Measurements from ENCODE around the gene PCDHGA12.
"Not testable (repeated sequence)": the region's sequence is repeated elsewhere in the genome, so short reads cannot be mapped to it uniquely, and the experiment has no call there.

Gene PCDHGA12

GRCh38 chr5:141430332-141431113, at the start of gene PCDHGA12:
TSS of gene PCDHGA12 (plus strand) at chr5:141430507. CDS start at chr5:141430760, 253 bp downstream.
- TF ChIP-seq, protein P1, sequence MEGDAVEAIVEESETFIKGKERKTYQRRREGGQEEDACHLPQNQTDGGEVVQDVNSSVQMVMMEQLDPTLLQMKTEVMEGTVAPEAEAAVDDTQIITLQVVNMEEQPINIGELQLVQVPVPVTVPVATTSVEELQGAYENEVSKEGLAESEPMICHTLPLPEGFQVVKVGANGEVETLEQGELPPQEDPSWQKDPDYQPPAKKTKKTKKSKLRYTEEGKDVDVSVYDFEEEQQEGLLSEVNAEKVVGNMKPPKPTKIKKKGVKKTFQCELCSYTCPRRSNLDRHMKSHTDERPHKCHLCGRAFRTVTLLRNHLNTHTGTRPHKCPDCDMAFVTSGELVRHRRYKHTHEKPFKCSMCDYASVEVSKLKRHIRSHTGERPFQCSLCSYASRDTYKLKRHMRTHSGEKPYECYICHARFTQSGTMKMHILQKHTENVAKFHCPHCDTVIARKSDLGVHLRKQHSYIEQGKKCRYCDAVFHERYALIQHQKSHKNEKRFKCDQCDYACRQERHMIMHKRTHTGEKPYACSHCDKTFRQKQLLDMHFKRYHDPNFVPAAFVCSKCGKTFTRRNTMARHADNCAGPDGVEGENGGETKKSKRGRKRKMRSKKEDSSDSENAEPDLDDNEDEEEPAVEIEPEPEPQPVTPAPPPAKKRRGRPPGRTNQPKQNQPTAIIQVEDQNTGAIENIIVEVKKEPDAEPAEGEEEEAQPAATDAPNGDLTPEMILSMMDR (IDR thresholded peaks at IDR 0.05; ENCODE audit: low read depth, low read length): no peak
- DNase-seq: no peak
- Histone ChIP-seq H3K9me3 (ENCODE audit: severe bottlenecking) (peaks cover 6% of the 10 kb centered on the region), H3K36me3 (no peaks in the 10 kb centered on the region), H3K4me3 (ENCODE audit: low read depth, low read length) (no peak within 1 kb of the TSS), H3K27ac (no peak within 1 kb of the TSS), H3K27me3 (ENCODE audit: insufficient read depth, low read depth, severe bottlenecking) (no peaks in the 10 kb centered on the region)

- Histone ChIP-seq H3K9me3 (ENCODE audit: severe bottlenecking) (peaks cover 13% of the 10 kb centered on the region), H3K27me3 (ENCODE audit: insufficient read depth, low read depth, severe bottlenecking) (no peaks in the 10 kb centered on the region), H3K27ac (no peak within 1 kb of the TSS), H3K4me3 (ENCODE audit: low read depth, low read length) (no peak within 1 kb of the TSS), H3K36me3 (no peaks in the 10 kb centered on the region)
- DNase-seq: no peak
- TF ChIP-seq, protein P1 (IDR thresholded peaks at IDR 0.05; ENCODE audit: low read depth, low read length): no peak
Measured at GRCh38 chr5:141382469-141383294, 47.6 kb upstream of the PCDHGA12 start, which contains the start of gene PCDHGA7. TSS of gene PCDHGA7 (plus strand) at chr5:141382742. CDS start at chr5:141382900, 158 bp downstream.

GRCh38 chr5:141383345-141383744, 47.0 kb upstream of the PCDHGA12 start:
- Histone ChIP-seq H3K27me3 (ENCODE audit: insufficient read depth, low read depth, severe bottlenecking) (no peaks in the 10 kb centered on the region), H3K4me3 (ENCODE audit: low read depth, low read length) (no peak overlapping the region), H3K9me3 (ENCODE audit: severe bottlenecking) (peaks cover 13% of the 10 kb centered on the region), H3K36me3 (no peaks in the 10 kb centered on the region), H3K27ac (no peak overlapping the region)
- DNase-seq: no peak
- TF ChIP-seq, protein P1 (IDR thresholded peaks at IDR 0.05; ENCODE audit: low read depth, low read length): no peak

- Histone ChIP-seq H3K4me3 (ENCODE audit: low read depth, low read length) (no peak overlapping the region), H3K9me3 (ENCODE audit: severe bottlenecking) (peaks cover 13% of the 10 kb centered on the region), H3K27me3 (ENCODE audit: insufficient read depth, low read depth, severe bottlenecking) (no peaks in the 10 kb centered on the region)
Measured at GRCh38 chr5:141384471-141385267, 45.6 kb upstream of the PCDHGA12 start.

GRCh38 chr5:141387557-141388311, 42.6 kb upstream of the PCDHGA12 start, which contains the start of gene PCDHGB4:
TSS of gene PCDHGB4 (plus strand) at chr5:141387698. CDS start at chr5:141387885, 187 bp downstream.
- H3K9me3 ChIP-seq (ENCODE audit: severe bottlenecking): peaks cover 11% of the 10 kb centered on the region
- not testable (repeated sequence) for H3K36me3 ChIP-seq; DNase-seq; H3K27me3 ChIP-seq (ENCODE audit: insufficient read depth, low read depth, severe bottlenecking); H3K4me3 ChIP-seq (ENCODE audit: low read depth, low read length); H3K27ac ChIP-seq

More at GRCh38 chr5:141384471-141385267, 45.6 kb upstream of the PCDHGA12 start:
- H3K27ac ChIP-seq: no peak overlapping the region
- no peaks in the 10 kb centered on the region for H3K36me3 ChIP-seq
- DNase-seq: no peak
- TF ChIP-seq, protein P1 (IDR thresholded peaks at IDR 0.05; ENCODE audit: low read depth, low read length): no peak
